HG02981 (cell line): ENCODE data around the gene GUCY2C.
"Not testable (repeated sequence)": the region's sequence is repeated elsewhere in the genome, so short reads cannot be mapped to it uniquely, and the experiment has no call there.

Experiments
- ATAC-seq: cut with Tn5 transposase; IDR thresholded peaks from one replicate; pipeline ENCODE4 v1.9.1; 2021; ENCODE audit warnings: mild to moderate bottlenecking, moderate library complexity; ENCODE audit not compliant: unreplicated experiment

GUCY2C gene

DNA sequence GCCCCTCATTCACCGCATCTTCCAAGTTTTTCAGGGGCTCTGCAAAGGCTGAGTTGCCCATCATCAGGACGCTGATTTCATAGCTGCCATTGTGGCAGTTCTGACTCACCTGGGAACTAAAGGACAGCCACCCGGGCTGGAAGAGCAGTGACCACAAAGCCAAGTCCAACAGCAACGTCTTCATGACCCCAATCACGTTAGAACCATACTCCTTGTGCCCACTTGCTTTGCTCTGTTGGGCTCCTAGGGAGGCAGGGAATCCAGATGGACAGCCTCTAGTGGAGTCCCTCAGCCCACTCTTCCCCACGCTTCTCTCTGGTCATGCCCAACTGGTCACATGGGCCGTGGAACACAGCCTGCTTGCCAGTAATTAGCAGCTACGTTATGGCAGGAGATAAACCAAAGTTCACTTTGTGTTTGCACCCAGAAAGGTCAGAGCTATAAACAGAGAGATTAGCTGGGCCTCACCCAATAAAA is at the start of gene GUCY2C:
TSS of gene GUCY2C (minus strand) at position 335 of the 477 bp plus-strand sequence. CDS start at position 184, 151 bp downstream.
- no peak for ATAC-seq

DNA sequence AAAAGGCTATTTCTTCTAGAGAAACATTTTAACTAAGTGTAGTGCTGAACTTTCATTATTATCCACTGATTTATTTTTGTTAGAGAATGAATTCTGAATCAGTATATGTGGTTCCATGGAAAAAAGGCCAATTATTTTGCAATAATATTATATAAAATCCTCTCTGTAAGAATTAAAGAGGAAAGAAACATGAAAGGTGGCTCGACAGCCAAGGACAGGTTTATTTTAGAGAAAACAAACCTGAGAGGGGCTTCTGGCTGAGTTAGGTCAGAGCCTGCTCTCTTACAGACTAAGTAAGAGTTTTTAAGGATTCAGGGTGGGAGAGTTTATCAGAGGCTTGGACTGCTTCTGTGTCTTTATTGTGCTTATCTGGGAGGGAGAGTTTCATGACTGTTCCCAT is 46.7 kb upstream of the GUCY2C start:
- no peak for ATAC-seq

DNA sequence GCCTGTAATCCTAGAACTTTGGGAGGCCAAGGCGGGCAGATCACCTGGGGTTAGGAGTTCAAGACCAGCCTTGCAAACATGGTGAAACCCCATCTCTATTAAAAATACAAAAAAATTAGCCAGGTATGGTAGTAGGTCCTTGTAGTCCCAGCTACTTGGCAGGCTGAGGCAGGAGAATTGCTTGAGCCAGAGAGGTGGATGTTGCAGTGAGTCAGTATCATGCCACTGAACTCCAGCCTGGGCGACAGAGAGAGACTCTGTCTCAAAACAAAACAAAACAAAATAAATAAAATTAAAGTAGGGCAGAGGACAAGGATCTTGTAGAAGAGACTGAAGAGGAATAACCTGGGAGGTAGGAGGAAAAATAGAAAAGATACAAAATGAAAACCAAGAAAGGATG is 45.5 kb upstream of the GUCY2C start:
- no peak for ATAC-seq

DNA sequence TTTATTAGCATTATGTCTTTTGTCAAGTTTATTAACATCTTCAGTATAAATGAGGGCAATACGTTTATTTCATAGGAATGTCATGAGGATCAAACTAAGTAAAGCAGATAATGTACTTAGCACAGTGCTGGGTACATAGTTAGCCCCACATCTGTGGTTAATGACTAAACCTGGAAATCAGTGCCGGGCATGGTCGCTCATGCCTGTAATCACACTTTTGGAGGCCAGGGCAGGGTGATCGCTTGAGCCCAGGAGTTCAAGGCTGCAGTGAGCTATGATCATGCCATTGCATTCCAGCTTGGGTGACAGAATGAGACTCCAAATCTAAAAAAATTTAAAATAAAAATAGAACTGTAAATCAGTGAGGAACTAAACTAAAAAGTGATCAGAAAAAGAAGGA is 44.8 kb upstream of the GUCY2C start:
- no peak for ATAC-seq

GRCh38 chr12:14736441-14736840 is 40.0 kb upstream of the GUCY2C start:
- ATAC-seq = not testable (repeated sequence)

DNA sequence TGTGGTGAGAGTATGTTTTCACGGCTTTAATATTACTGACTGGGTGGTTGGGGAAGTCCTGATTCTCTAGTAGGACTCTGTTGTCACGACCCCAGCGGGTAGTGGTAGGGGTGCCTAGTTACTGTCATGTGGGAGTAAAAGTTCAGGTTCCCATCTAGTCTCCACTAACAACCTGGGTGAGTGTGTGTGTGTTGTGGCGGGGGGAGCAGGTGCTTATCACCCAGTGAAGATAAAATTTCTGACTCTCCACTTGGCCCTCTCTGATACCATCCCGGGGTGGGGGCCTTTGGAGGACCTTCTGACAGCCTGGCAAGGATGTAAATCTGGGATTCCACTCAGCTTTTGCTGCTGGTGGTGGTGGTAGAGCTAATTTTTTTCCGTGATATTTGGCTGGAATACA is 35.4 kb upstream of the GUCY2C start:
- ATAC-seq = no peak

DNA sequence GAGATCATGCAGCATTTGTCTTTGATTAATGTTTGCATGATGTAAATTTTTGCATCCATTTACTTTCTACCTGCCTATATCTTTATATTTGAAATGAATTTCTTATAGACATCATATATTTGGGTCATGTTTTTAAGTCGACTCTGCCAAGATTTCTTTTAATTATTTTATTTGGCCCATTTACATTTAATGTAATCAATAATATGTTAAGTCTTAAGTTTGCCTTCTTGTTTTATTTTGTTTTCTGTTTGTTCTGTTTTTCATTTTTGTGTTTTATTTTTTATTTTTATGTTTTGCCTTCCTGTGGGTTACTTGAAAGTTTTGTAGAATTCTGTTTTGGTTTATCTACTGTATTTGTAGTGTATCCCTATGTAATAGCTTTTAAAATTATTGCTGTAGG is 33.2 kb upstream of the GUCY2C start:
- no peak for ATAC-seq

GRCh38 chr12:14723763-14724162 is 27.4 kb upstream of the GUCY2C start:
- no peak for ATAC-seq

DNA sequence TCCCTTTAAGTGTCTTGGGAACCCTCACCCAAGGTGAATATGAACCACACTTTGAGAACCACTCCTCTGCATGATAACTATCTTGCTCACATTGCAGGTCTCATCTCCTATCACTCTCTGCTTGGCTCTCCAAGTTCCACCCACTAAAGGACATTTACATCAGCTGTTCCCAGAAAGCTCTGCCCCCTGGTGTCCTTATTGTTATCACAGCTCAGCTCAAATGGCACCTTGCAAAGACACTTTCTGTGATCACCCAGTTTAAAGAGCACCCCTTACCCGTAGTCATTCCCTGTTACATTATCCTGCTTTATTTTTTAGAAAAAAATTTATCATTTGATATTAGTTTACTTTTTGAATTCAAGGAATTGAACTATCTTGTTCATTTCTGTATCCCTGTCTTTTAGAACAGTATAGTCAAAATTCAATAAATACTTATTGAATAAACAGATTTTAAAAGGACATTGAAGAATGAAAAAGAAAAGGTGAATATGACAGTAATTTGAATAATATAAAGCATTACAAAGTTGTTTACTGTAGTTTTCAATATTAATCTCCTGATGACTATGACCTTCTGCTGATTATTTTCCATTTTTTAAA is 20.5 kb upstream of the GUCY2C start:
- ATAC-seq = no peak

DNA sequence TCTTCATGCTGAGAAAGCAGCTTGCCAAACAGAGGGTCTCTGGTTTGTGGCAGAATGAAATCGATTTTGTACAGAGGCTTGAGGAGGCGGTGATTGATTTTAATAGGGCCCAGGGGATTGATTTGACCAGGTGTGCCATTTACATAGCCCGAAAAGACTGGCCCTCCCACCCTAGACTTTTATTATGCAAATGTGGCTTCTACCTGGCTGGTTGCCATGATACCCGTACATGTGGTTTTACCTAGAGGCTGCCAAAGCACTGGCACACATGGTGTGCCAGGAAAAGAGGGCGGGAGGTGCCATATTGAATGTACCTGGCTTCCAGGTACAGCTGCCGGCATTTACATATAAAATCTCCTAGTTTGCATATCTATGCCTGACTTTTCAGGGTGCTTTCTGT is 18.0 kb upstream of the GUCY2C start:
- ATAC-seq = no peak

- no peak for ATAC-seq
These were observed 14.4 kb upstream of the GUCY2C start for GRCh38 chr12:14710632-14711320.

DNA sequence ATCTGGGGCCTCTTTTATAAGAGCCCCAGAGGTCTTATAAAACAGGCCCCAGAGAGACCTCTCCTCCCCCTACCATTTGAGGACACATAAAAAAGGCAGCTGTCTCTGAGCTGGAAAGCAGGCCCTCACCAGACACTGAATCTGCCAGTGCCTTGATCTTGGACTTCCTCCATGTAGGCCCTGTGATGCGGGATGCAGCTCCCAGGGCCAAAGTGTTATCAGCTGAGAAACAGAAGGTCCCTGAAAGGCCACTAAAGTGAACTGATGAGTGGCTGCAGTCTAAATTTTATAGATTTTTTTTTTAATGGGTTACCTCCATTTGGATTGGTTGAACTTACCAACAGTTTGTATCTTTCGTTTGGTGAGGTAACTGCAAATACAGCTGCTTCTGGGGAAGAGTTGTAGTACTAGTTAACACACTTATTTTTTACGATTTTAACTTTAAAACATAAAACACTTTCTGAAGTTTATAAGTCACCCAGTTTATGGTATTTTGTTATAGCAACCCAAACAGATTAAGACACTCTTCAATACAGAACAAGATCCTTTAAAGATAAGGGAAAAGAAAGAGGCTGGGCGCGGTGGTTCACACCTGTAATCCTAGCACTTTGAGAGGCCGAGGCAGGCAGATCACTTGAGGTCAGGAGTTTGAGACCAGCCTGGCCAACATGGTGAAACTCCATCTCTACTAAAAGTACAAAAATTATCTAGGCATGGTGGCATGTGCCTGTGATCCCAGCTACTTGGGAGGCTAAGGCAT is 5.6 kb upstream of the GUCY2C start:
- ATAC-seq = no peak

DNA sequence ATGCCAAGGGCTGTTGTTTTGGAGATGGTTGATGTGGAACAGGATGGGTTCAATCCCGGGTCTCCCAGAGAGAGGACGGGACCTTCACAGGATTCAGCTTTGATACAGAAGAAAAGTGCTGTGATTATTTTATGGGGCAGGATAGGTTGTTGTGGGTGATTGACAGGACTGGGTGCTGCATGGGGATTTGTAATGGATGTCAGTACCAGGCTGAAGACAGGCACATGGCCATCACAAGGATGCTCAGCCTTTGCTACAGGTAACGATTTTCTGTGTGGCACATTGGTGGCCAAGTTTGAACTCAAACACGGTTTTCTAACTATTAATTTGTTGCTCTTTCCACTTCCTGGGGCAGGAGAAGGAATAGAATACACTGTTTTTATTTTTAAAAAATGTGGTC is 4.5 kb upstream of the GUCY2C start:
- ATAC-seq = no peak

DNA sequence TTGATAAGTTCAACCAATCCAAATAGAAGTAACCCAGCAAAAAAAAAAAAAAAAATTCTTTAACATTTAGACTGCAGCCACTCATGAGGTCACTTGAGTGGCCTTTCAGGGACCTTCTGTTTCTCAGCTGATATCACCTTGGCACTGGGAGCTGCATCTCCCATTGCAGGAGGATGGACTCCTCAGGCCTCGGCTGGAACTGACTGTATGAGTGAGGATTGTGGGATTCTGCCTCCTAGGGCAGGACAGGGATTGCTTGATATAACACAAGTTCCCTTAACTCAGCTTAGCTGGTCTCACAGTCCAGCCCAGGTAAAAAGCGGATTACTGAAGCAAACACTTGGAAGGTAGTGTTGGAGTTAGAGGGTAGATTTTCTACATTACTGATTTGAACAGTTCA is 3.5 kb upstream of the GUCY2C start:
- ATAC-seq = no peak

DNA sequence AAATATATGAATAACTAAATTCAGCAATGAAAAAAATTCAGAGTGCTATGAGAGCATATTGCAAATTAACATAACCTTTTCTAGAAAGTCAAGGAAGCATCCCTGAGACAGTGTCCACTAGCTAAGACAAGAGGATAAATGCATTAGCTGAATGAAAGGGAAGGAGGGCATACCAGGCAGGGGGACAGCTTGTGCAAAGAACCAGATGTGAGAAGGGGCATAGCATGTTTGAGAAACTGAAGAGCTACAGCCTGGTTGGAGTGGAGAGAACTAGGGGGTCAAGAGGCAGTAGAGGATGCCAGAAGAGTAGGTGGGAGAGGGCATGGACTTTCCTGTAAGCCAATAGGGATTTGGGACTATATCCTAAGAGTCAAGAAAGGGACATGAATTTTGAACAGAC is 2.2 kb upstream of the GUCY2C start:
- no peak for ATAC-seq

DNA sequence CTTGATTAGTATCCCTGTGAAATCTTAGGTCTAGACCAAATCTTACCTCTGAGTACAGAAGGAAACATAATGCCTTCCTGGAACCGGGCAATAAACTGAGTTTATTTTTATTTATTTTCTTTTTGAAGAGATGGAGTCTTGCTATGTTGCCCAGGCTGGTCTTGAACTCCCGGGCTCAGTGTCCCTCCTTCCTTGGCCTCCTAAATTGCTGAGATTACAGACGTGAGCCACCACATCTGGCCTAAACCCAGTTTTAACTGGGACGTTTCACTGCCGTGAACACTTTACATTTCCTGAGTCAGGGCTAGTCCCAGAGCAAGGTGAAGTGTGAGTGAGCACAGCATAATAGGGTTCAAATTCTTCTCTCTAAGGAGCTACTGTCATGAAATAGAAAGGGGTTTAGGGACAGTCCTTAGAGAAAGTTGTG is 671 bp downstream of the GUCY2C start:
- ATAC-seq = no peak

DNA sequence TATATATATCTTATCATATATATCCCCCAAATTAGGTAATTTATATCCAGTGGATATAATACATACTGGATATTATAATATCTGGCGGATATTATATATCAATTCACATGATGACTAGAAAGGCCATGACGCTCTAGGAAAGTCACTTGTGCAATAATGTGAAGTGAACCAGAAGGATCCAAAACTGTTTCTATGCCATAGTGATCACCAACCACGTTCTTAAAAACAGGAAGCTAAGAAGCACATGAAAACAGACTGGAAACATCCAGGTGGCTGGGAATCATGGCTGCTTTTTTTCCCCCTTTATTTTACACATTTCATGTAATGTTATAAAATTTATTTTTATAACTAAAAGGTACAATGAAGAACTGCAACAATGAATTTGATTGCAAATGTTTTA is 1.4 kb downstream of the GUCY2C start:
- ATAC-seq = no peak

GRCh38 chr12:14694145-14694714 is 2.2 kb downstream of the GUCY2C start:
- no peak for ATAC-seq

- ATAC-seq = no peak
These were observed 3.3 kb downstream of the GUCY2C start for GRCh38 chr12:14693116-14693515.

DNA sequence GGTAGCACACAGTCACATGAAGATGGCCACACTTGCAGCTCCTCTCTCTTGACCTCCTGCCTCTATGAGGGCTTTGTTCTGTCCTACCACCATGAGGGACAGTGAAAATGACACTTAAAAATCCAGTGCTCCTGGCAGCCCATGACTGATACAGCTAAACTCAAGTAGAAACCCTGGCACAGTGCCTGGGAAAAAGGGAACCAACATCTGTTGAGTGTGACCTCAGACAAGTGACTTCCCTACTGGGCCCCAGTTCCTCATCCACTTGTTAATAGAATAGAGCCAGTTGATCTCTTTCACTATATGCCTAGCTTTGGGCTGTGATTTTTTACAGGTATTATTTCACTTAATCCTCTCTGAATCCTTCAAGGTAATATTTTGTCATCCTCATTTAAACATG is 4.8 kb downstream of the GUCY2C start:
- no peak for ATAC-seq

- no peak for ATAC-seq
These were observed 6.4 kb downstream of the GUCY2C start for GRCh38 chr12:14689996-14690395.

DNA sequence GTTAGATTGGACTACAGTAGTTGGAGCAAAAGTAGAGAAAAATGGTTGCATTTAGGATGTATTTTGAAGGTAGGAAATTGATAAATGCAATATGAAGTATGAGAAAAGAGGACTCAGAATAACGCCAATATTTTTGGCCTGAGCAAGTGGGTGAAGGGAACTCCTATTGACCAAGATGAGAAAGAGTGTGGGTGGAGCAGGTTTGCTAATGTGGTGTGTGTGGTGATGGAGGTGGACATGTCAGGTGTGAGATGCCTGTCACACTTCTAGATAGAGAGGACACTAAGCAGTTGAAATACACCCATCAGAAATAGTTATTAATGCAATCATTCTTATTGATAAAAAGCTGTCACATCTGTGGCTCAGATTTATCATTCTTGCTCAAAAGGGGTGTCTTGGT is 7.3 kb downstream of the GUCY2C start:
- no peak for ATAC-seq
